ENCODE results near the gene AGBL1.

- no peak for TF ChIP-seq CTCF (IDR thresholded peaks at IDR 0.05; ENCODE audit: insufficient read depth, low read length)
- TF ChIP-seq REST (IDR thresholded peaks at IDR 0.05; ENCODE audit: insufficient replicate concordance, low read depth), result no peak
- no peak for TF ChIP-seq GABPA (IDR thresholded peaks at IDR 0.05; ENCODE audit: low read depth)
- no peak for TF ChIP-seq POLR2AphosphoS5 (IDR thresholded peaks at IDR 0.05; ENCODE audit: low read depth)
Observed at GRCh38 chr15:86834115-86834863, 754.6 kb downstream of the AGBL1 start.

Data from HL-60 (cell line).